Endothelial cell of umbilical vein (primary cell): Measurements from ENCODE around the gene CTNND2. TPM values are rescaled to one million over a fixed set of nuclear protein-coding genes. Genes with fewer than 3 reads are reported as not detected.

Source experiments
- BruUV-seq: library from RNA; stranded (reverse); fragments of 400-500 nt; replicated peaks from 2 replicates; lab custom pipeline; 2021; lab: Mats Ljungman, UMichigan
- CTCF ChIA-PET: fragments of 300-600, 350-600 bp; sonication (Branson Sonifier 250); formaldehyde crosslinking; loops from one replicate; lab custom pipeline; 2021; ENCODE audit warnings: antibody characterized with exemption, inconsistent platforms; lab: Charles Lee
- POLR2A ChIA-PET: fragments of 300-600, 350-600 bp; sonication (Branson Sonifier 250); formaldehyde crosslinking; loops from one replicate; lab custom pipeline; 2021; ENCODE audit warnings: antibody characterized with exemption, inconsistent platforms; lab: Charles Lee
- DNase-seq: peaks from one replicate; pipeline ENCODE4 v3.0.0-alpha.2; 2011; ENCODE audit warnings: low read depth, low spot score
- FAIRE-seq: peaks from 2 replicates; lab custom pipeline; 2011; peaks lifted over from hg19 to GRCh38; lab: Jason Lieb, UNC
- H2AFZ ChIP-seq: 2 replicates; pipeline ENCODE4 v1.6.0; 2012; ENCODE audit warnings: low read depth, low read length, control low read depth, inconsistent platforms
- H3K27ac ChIP-seq: 2 replicates; pipeline ENCODE4 v1.5.1; 2011; ENCODE audit warnings: low read depth, mild to moderate bottlenecking, control low read depth, low read length, moderate library complexity; ENCODE audit not compliant: insufficient read depth
- H3K27me3 ChIP-seq, 2 experiments: 2 replicates each; pipeline versions ENCODE4 v1.6.0 to v1.6.1; 2011; ENCODE audit warnings: low read length in 2 of 2, mixed read lengths in 1 of 2; ENCODE audit not compliant: control insufficient read depth in 2 of 2, insufficient read depth in 2 of 2
- H3K36me3 ChIP-seq, 2 experiments: 2 replicates in 1 of 2; 3 replicates in 1 of 2; pipeline ENCODE4 v1.5.1; 2011; ENCODE audit warnings: low read length in 2 of 2, mild to moderate bottlenecking in 1 of 2, moderate library complexity in 1 of 2; ENCODE audit not compliant: control insufficient read depth in 2 of 2, insufficient read depth in 2 of 2; ENCODE audit errors: extremely low read depth in 1 of 2
- H3K4me1 ChIP-seq: 3 replicates; pipeline ENCODE4 v1.5.1; 2011; ENCODE audit warnings: mild to moderate bottlenecking, low read length; ENCODE audit not compliant: control insufficient read depth, insufficient read depth; ENCODE audit errors: extremely low read depth
- H3K4me2 ChIP-seq: 2 replicates; pipeline ENCODE4 v1.6.1; 2011; ENCODE audit warnings: low read length, control low read depth, mixed read lengths; ENCODE audit not compliant: insufficient read depth
- H3K4me3 ChIP-seq, 3 experiments: fragments of 200-600 bp in 1 of 3; sonication (generic), shearing (Covaris generic) in 1 of 3; replicated peaks in 1 of 3; 2 replicates each; pipeline ENCODE4 v1.5.1; 2011 to 2016; ENCODE audit warnings: control low read depth in 3 of 3, low read length in 3 of 3, mild to moderate bottlenecking in 2 of 3, inconsistent platforms in 1 of 3, low read depth in 1 of 3, moderate library complexity in 1 of 3; ENCODE audit not compliant: insufficient read depth in 1 of 3
- H3K79me2 ChIP-seq: 2 replicates; pipeline ENCODE4 v1.6.0; 2012; ENCODE audit warnings: low read length, inconsistent platforms; ENCODE audit not compliant: control insufficient read depth, insufficient read depth
- H3K9ac ChIP-seq: replicated peaks from 2 replicates; pipeline ENCODE3; 2011; ENCODE audit warnings: low read length, control low read depth; ENCODE audit not compliant: insufficient read depth; ENCODE audit errors: extremely low read depth
- H3K9me1 ChIP-seq: replicated peaks from 3 replicates; pipeline ENCODE4 v1.6.0; 2011; ENCODE audit warnings: mild to moderate bottlenecking, low read length; ENCODE audit not compliant: control insufficient read depth, insufficient read depth; ENCODE audit errors: extremely low read depth
- H3K9me3 ChIP-seq: replicated peaks from 2 replicates; pipeline ENCODE4 v1.5.1; 2012; ENCODE audit warnings: low read length, inconsistent platforms; ENCODE audit not compliant: control insufficient read depth, insufficient read depth
- H4K20me1 ChIP-seq: replicated peaks from 2 replicates; pipeline ENCODE3; 2011; ENCODE audit warnings: mild to moderate bottlenecking, low read length; ENCODE audit not compliant: control insufficient read depth, insufficient read depth; ENCODE audit errors: extremely low read depth
- CTCF ChIP-seq, 2 donors: IDR thresholded peaks; 1 replicate in 1 of 2; 2 replicates in 1 of 2; pipeline ENCODE4 v1.5.1; 2011; ENCODE audit warnings: low read length in 2 of 2, mild to moderate bottlenecking in 2 of 2, moderate library complexity in 2 of 2, control low read depth in 1 of 2, inconsistent platforms in 1 of 2, low read depth in 1 of 2; ENCODE audit not compliant: insufficient read depth in 1 of 2; ENCODE audit errors: extremely low read depth in 1 of 2
- EZH2 ChIP-seq: IDR thresholded peaks from 2 replicates; pipeline ENCODE4 v1.6.1; 2012; ENCODE audit warnings: borderline replicate concordance, low read depth, mild to moderate bottlenecking, moderate library complexity, low read length, inconsistent platforms; ENCODE audit not compliant: severe bottlenecking
- FOS ChIP-seq: IDR thresholded peaks from 2 replicates; pipeline ENCODE4 v1.6.1; 2011; ENCODE audit warnings: mild to moderate bottlenecking, low read length, moderate library complexity, borderline replicate concordance; ENCODE audit not compliant: insufficient read depth
- GATA2 ChIP-seq: IDR thresholded peaks from 2 replicates; pipeline ENCODE4 v1.7.0; 2011; ENCODE audit warnings: low read depth, mild to moderate bottlenecking, moderate library complexity, mixed read lengths, low read length; ENCODE audit not compliant: insufficient read length, insufficient read depth
- JUN ChIP-seq: IDR thresholded peaks from 2 replicates; pipeline ENCODE4 v1.6.1; 2011; ENCODE audit warnings: borderline replicate concordance, low read depth; ENCODE audit not compliant: insufficient read length, insufficient read depth
- MYC ChIP-seq: IDR thresholded peaks from one replicate; pipeline ENCODE4 v1.6.1; 2011; ENCODE audit warnings: mild to moderate bottlenecking, low read depth, low read length
- POLR2A ChIP-seq: IDR thresholded peaks from 2 replicates; pipeline ENCODE4 v1.6.1; 2012; ENCODE audit warnings: low read depth, mild to moderate bottlenecking, control low read depth, low read length
- POLR2AphosphoS5 ChIP-seq: IDR thresholded peaks from 2 replicates; pipeline ENCODE4 v1.6.1; 2012; ENCODE audit warnings: low read depth, mild to moderate bottlenecking, control low read depth, low read length, moderate library complexity; ENCODE audit not compliant: insufficient read depth
- dilution Hi-C: fragments of 300-500 bp; cut with MboI; formaldehyde crosslinking; loops from one replicate; pipeline ENCODE4 v1.15.0; 2019; ENCODE audit warnings: low sequenced_read_pairs; ENCODE audit not compliant: extremely low pct_ligation_motif_present
- intact Hi-C: fragments of 100-400 bp; cut with micrococcal nuclease; formaldehyde crosslinking; loops from one replicate; pipeline ENCODE4 v1.10.0; 2022
- polyA plus RNA-seq, 4 experiments: library from polyadenylated mRNA; depleted of rRNA in 3 of 4; stranded (reverse) in 3 of 4; unstranded in 1 of 4; fragments of >200 nt; gene quantifications; 2 replicates each; pipeline versions ENCODE4 v1.2.1 to v1.2.3, GENCODE V29; 2011 to 2012; ENCODE audit warnings: missing spikeins in 1 of 4
- total RNA-seq: library from RNA; stranded (reverse); gene quantifications from 2 replicates; pipeline ENCODE4 v1.2.3, GENCODE V29; 2021
- TF ChIP-seq, protein P1 (sequence below): IDR thresholded peaks from 2 replicates; pipeline ENCODE4 v1.6.1; 2011; ENCODE audit not compliant: insufficient read depth, insufficient read length

CTNND2 gene
- total and polyA plus RNA-seq, 2 donors (not counting 3 experiments of a cell fraction or from before 2014, with no cell fraction given), result not detected

DNA sequence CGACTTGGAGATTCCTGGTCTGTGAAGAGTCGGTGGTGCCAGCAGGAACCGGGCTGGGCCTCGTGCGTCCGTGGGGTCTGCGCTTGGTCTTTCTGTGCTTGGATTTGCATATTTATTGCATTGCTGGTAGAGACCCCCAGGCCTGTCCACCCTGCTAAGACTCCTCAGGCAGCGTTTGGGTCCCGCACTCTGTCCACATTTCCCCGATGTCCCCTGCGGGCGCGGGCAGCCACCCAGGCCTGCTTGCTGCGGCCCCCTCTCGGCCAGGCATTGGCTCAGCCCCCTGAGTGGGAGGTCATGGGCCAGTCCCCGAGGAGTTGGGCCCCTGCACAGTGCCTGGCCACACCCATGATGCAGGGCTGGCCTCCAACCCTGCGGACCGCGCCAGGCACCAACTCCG, 27.4 kb upstream of the CTNND2 start:
- intact Hi-C loops (no loop called here), dilution Hi-C loops (no loop called here)
- Histone ChIP-seq H3K9me1 (no peaks in the 10 kb centered on the region), H3K9me3 (peaks cover 6% of the 10 kb centered on the region), H3K36me3 (no peaks in the 10 kb centered on the region), H3K79me2 (no peaks in the 10 kb centered on the region), H3K27me3 (no peaks in the 10 kb centered on the region), H2AFZ (no peak overlapping the region), H3K27ac (no peak overlapping the region), H3K4me3 (no peak overlapping the region), H4K20me1 (no peaks in the 10 kb centered on the region), H3K4me2 (no peak overlapping the region), H3K9ac (no peak overlapping the region), H3K4me1 (no peaks in the 10 kb centered on the region)
- TF ChIP-seq EZH2, result no peak
- no peak for TF ChIP-seq GATA2
- TF ChIP-seq, protein P1, sequence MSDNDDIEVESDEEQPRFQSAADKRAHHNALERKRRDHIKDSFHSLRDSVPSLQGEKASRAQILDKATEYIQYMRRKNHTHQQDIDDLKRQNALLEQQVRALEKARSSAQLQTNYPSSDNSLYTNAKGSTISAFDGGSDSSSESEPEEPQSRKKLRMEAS, result no peak
- no peak for TF ChIP-seq CTCF (IDR thresholded peaks at IDR 0.05; ENCODE audit: extremely low read depth in 1 of 2, insufficient read depth in 1 of 2, low read depth in 1 of 2, low read length in 2 of 2)
- no peak for TF ChIP-seq MYC
- TF ChIP-seq JUN, result no peak
- TF ChIP-seq POLR2AphosphoS5, result no peak
- no peak for TF ChIP-seq POLR2A
- TF ChIP-seq FOS, result no peak
- no peak for FAIRE-seq
- CTCF ChIA-PET, result interaction anchor here (0.6 kb wide), 1 partner anchor 930 kb away, joined by 3 read pairs; no protein-coding TSS in a partner anchor
- BruUV-seq, result no TSS peak
- no peak for DNase-seq
- POLR2A ChIA-PET, result no interaction called here
